Fibroblast of gingiva (primary cell): ENCODE data around the gene SDK2.

Experiments used
- DNase-seq: peaks from one replicate; pipeline ENCODE4 v3.0.0-alpha.2; 2011; ENCODE audit warnings: low read depth

The SDK2 gene

DNA sequence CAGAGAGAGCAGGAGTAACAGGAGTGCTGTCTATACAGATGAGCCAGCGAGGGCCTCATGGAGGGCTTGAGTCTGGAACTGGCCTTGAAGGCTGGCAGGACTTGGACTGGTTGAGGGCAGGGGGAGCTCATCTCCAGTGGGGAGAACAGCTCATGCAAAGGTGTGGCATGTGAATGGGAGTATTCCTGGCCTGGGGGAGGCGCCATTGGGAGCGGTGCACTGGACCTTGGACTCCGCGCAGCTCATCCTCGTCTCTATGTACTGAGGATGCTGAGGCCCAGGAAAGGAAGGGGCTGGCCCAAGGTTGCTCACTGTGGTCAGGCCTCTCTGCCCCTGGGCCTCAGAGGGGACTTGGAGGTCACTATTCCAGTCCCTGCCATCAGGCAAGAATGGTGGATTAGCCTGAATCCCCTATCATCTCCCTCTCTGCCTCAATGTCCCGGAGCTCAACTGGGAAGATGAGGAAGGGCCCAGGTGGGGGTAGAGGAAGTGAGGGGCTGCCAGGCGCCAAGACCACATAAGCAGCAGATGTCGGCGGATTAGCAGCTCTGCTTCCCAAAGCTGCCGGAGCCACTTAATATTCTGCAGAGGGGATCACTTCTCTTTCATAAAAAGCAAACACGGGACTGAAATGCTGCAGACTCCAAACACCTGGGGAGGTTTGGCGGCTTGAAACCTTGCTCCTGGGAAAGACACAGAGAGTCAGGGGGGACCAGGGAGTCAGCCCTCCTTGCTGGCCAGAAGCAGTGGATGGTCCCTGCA lies 88.9 kb downstream of the SDK2 start:
- no peak for DNase-seq

DNA sequence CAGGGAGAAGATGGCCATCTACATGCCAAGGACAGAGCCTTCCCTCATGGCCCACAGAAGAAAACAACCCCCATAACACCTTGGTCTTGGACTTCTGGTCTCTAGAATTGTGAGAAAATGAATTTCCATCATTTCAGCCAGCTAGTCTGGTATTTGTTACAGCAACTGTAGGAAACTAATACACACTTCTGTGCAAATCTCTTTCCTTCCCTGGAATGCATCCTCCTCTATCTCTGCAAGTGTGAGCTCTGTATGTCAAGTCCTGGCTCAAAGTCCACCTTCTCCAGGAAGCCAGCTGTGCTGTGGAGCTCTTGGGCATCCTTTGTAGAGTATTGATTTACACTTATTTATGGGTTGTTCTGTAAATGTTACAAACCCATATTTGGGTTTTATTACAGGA lies 89.7 kb downstream of the SDK2 start:
- DNase-seq, result no peak

DNA sequence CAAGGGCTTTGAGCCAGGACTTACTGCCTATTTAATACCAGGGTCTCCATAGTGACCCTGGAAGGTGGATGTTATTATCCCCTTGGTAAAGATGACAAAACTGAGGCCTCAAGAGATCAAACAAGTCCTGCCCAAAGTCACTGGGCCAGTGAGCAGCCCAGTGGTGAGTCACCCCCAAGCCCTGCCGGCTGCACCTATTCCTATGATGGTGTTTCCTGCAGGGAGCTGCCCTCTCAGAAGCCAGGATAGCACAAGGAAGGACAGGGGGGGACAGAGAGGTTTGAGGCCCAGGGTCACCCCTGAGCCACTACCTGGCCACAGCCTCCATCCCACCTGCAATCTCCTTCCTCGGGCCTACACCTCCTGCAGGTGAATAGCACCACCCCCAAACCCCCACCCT lies 90.9 kb downstream of the SDK2 start:
- no peak for DNase-seq

DNA sequence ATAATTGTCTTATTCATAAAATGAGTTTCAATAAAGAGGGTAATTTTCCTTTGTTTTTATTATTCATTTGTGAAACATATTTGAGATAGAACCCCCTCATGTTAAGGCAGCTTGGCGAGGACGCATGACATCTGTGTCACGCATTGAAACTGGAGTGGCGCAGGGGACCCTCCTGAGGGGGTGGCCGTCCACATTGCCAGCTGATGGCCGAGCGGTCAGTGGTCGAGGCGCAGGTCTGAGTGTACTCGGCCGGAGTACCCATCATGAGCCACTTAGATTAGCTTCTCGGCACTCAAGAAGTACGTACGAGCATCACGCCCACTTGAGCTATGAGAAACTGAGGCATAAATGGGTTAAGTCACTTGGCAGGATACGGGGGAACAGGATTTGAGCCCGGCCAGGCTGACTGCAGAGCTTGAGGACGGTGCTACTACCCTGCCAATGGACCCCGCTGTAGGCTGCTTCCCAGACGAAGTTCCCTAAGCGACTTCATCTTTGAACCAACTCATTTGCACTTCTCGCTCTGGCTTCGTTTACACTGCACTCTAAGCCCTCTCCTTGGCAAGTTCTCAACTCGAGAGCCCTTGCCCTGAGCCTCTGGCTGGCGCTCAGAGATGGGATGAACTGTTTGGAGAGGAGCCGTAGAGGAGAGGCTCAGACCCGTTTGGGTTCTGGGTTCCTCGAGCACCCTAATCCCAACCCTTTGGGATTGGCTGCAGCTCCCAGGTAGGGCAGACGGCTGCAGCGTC lies 91.8 kb downstream of the SDK2 start:
- DNase-seq, result no peak

DNA sequence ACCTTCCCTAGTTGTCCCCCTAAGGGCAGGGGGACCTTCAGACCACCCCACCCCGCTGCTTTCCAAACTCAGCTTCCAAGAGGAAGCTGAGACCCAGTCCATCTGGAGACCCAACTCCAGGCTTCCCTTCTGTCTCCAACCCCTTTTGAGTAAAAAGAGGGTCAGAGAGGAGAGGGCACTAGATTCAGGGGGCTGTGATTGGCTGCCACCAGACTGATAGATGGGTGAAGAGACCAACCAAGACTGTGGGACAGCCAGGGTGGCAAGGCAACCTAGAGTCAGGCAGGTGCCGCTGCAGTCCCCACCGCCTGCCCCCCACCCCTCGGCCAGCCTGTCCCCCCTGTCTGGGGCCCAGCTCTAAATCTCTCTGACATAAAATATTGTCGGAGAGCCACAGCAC lies 92.5 kb downstream of the SDK2 start:
- peak; percentile 9 for DNase-seq

DNA sequence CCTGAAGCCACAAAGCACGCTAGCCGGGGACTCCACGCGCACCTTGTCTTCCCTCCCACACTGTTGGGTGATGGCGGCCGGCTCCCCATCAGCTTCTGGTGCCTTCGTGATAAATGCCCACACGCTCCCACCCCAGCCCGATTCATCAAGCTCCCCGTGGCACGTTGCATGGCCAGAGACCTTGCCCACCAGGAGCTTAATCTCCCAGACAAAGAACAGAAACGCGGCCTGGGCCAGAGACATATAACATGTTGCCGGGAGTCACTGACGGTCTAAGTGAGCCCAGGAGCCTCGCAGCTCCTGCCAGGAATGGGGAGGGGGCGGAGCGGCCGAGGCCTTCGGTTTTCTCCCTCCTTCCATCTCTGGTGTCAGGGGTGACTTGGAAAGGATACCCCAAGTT lies 93.1 kb downstream of the SDK2 start:
- no peak for DNase-seq

DNA sequence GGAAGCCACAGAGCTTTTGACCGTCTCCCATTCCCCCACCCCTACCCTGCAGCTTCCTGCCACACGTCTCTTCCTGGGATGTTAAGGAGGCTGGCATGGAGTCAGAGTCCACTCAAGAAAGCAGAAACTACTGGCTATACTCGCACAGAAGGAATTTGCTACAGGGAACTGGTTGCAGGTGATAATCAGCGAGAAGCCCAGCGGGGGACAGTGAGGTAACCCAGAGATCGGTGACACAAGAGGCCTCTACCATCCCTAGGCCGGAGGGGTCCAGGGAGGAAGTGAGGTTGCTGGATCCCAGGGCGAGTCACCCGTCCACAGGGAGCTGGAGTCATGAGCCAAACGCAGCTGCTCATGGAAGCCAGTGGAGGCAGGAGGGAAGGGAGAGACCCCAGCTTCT lies 93.7 kb downstream of the SDK2 start:
- no peak for DNase-seq

DNA sequence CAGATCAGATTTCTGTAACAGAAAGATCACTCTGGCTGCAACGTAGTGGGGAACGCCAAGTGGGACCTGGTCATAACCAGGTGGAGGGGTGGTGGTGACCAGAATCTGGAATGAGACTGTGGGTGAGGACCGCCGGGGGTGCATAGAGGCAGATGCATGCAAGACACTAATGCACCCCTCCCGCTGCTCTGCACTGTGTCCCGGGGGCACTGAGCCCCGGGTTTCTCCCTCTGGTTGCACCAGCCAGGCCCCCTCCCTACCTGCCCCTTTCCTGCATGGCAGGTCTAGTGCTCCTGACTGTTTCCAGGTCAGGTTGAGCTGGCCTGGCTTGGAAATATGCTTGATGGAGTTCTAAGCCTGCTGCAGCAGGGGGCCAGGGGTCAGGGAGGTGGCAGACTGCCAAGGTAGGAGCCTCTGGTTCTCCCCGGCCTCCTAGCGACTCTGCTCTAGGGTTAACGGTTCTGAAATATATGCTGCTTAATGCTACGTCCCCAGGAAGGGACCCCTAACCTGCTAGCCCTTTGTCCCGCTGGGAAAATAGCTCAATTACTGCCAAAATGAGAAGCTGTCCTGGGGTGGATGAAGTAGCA lies 94.3 kb downstream of the SDK2 start:
- no peak for DNase-seq

DNA sequence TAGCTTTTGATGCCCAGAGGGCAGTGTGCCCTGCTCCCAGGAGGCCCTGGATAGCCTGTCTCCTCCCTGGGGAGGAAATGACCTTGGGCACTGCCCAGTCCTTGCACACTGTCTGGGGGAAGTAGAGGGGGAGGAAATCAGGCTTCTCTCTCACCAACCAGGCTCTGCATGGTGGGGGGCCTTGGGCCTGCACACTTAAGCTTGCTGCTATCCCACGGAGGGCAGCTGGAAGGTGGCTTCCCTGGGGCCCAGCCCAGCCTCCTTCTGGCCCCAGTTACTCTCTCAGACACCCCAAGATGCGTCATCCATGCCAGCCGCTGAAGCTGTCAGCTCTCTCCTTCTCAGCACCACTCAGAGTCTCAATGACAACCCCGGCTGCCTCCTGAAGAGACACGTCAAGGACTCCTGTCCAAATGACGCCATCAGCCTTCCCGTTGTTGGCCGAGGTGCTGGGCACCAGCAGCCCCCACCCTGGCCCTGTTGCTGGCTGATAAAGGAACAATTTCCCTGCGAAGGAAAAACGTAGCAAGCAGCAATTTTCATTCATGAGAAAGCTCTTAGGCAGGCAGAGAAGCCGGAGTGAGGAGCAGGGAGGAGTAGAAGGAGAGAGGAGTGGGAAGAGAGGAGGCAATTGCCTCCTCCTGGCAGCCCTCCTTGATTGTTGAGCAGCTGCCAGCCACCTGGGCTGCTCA lies 95.5 kb downstream of the SDK2 start:
- DNase-seq, result no peak

DNA sequence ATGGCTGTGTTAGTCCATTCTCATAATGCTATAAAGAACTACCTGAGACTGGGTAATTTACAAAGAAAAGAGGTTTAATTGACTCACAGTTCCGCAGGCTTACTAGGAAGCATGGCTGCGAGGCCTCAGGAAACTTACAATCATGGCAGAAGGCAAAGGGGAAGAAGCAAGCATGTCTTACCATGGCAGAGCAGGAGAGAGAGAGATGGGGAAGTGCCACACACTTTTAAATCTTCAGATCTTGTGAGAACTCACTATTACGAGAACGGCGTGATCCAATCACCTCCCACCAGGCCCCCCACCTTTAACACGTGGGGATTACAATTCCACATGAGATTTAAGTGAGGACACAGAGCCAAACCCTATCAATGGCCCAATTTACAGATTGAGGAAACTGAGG lies 96.5 kb downstream of the SDK2 start:
- DNase-seq, result no peak

DNA sequence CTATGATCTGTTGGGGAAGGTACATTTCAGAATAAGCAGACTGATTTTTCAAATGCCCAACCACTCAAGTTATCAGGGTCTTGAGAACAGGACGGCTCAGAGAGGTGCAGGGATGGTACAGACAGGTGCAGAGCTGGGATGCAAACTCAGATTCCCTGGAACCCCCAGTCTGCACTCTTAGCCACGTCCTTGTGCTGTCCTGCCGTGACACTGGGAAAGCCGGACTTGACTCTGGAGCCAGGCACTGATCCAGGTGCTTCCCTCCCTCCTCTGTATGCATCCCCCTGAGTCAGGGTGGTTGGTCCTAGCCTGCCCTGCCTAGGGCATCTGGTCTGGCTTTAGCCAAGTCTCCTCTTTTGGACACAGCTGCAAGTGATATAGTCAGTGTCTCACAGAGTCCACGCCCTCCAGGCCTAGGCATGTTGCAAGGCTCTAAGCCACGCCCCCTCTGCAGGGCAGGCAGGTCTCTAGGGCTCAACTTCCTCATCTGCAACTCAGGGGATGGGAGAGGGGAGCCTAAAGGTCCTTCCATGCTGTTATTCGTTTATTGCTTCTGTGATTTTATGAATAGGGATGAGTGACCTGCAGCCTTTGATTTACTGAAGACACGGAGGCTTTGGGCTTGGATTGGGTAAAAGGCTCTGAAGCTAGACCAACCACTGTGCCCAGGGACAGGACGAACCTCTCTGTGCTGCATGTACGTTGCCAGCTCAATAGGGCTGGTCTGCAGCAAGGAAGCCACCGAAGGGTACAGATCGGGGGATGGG lies 97.3 kb downstream of the SDK2 start:
- peak; percentile 4 for DNase-seq

DNA sequence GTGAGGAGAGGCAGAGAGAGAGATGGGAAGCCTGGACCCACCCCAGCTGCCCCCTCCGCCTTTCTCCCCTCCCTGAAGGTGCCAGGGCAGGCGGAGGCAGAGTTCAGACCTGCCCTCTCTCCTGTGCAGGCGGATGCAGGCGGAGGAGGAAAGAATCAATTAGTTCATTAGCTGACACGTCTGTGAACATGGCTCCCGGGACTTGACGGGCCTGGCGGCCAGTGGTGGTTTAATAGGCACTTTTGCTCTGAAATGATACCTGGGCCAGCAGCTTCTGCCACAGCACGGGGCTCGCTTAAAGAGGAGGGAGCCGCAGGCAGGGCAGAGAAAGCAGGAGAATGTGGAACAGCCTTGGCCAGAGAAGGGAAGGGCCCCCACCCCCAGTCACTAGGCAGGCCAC lies 98.1 kb downstream of the SDK2 start:
- no peak for DNase-seq

DNA sequence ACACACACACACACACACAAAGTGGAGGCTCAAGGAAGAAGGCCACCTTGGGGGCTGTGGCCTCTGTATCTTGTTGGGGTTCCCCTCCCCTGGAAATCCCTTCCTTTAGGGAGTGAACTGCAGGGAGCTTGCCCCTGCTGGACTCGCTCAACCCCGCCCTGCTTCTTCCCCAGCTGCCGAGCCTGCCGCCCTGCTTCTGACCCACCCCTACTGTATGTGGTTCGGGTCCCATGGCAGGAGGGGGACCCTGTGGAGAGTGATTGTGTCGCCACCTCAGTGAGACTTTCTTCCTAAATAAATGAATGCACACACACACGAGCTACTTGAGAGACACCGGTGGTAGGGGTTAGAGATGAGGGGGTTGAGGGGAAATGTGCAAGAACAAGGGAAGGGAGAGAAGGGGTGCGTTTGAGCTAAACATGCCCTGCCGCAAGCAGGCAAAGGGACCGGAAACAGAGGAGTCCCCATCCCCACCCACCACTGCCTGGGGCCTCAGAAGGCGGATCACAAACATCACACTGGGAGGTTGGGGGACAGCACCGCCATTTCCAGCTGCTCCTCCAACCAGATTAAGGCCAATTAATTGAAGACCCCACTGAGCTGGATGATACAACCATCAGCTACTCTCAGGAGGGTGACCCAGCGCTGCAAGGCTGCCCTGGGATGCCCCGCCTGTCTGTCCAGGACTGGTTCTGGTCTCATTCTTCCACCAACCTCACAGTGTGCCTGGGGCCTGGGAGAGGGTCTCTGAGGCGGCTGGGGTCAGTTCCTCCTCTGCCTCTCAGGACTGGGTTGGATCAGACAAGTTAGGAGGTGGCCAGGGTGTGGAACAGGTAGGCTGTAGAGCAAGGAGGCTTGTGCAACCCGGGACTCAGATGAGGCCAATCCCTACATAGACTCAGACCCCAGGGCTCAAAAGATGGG lies 98.9 kb downstream of the SDK2 start:
- DNase-seq, result no peak

DNA sequence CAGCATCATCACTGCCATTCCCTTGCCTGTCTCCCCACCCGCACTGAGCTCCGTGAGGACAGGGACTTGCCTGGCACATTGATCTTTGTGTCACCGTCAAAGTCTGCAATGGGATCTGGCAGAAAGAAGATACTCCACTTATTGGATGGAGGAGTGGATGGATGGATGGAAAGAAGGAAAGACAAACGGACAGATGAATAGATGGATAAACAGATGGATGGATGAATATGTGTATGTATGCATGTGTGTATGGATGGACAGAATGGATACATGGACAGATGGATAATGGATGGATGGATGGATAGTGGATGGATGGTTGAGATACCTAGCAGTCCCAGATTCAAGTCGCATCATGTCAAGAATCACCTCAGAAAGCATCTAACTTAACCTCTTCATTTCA lies 99.9 kb downstream of the SDK2 start:
- no peak for DNase-seq

DNA sequence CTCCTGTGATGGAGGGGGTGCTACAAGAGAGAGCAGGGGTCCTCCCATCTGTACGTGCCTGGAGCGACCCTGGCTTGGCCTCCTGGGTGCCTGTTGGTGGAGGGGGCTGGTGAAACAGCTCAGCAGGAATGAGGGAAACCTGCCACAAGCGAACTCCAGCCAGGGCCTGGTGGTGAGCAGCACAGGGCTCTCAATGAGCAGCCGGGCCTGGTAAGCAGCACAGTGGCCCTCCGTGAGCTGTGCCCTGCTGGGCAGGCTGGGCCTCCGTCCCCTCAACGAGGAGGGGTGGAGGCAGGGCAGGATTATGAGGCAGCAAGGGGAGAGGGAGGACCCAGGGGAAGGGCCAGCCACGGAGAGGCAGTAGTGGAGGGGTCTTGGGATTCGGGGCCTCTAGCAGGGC lies 101.9 kb downstream of the SDK2 start:
- no peak for DNase-seq

DNA sequence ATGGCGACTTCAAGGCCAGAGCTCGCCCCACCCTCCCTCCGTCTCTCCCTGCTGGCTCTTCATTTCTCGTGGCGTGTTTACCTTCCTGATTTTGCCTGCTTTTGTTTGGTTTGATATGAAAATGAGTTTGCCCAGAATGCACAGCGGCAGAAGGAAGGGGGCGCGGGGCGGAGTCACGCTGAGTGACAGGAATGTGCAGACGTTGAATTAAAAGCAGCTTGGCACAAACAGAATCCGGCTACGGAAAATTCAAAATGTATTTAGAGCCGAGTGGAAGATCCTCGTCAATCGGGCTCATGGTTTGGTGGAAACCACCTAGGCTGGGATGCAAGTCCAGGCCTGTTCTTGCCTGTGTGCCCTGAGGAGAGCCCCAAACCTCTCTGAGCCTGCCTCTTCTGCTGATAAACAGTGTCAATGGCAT lies 102.7 kb downstream of the SDK2 start:
- no peak for DNase-seq

DNA sequence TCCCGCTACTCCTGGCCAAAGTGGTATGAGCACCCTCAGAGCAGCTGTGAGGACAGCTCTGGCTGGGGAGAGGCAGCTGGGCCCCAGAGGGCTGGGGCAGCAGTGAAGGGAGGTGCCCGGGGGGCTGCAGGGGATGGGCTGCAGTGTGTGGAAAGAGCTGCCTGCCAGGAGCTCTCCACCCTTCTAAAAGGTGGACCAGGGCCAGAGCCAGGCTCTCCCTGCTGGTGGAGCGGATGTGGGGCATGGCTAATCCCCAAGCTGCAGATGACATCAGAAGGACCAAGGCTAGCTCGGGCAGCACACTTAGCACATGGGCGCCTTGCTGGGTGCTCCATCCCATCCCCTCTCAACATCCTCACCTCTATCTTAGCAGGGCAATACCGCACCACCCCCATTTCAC lies 103.1 kb downstream of the SDK2 start:
- DNase-seq, result no peak

DNA sequence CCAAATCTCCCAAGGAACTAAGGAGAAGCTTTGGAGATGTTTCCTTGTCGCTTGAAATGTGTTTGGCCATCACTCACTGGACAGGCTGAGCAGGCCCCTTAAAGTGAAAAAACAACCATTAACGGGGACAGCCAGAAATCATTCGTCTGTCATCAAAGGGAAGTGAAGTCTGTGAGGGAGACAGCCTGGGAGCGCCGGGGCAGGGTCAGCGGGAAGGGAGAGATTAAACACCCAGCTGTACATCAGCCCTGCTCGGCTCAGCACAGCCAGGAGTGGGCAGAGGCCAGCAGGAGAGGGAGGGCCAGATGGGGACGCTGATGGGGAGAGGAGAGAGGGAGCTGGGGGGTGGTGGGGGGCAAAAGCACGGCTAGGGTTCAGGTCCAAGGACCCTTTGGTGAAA lies 105.1 kb downstream of the SDK2 start:
- DNase-seq, result no peak

DNA sequence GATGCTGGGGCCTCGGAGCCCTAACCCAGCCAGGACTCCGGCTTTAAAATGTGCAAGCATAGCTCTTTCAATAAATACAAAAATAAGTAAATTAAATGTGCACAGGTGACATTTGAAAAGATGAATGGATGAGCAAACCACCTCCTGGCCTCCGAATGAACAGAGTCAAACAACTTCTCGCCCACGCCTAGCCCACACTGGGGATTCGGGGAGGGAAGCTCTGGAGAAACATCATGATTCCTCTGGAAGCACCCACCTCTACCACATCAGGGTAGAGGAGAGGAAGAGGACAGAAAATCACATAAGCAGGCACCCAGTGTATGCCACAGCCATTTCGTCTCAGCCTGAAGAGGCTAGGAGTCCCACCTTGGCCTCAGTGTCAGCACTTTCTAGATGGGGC lies 105.8 kb downstream of the SDK2 start:
- DNase-seq, result no peak

DNA sequence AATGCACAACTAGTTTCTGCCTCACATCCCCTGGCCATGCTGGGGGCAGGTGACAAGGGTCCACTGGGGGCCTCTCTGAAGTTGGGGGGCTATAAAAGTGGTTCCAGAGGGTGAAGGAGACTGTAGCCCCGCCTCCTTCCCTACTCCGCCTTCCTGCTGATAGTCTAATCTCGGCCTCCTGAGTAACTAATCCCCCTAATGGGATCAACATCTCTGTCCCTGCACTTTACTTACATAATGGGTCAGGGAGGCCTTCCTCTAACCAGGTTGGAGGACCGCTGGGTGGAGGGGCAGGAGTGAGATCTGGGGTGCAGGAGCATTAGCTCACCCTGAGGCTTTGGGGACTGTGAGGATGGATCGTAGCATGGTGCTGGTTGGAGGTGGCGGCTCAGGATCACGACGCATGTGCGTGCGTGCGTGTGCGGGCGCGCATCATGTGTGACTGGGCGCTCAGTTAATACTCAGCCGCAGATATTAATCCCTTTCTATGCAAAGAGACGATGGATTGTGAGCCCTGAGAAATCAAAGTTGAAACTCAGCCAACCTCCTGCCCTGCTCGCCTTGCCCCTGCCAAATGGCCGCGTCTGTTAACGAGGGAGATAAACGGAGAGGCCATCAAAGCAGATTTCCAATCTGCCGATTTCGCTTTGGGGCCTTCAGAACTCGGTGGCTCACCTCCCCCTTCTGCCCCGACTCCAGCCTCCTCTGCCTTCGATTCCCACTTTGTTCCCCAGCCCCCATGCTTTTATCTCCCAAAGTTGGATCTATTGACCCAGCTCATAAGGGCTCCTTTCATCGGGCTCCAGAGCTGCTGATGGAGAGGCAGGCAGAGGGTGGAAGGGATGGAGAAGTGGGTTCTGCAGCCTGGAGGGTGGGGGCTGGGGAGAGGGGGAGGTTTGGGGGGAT lies 107.3 kb downstream of the SDK2 start:
- DNase-seq, result no peak
